Right atrium auricular region (tissue), 2 donors: ENCODE measurements around the gene IRF8. TPM values are rescaled to one million over a fixed set of nuclear protein-coding genes. Genes with fewer than 3 reads are reported as not detected.

ENCODE experiments used
- DNase-seq: peaks from one replicate; pipeline ENCODE4 v3.0.0-alpha.2; 2019; ENCODE audit warnings: low spot score
- H3K27ac ChIP-seq, 2 donors: fragments of 200-600 bp; sonication (generic); 1 replicate in 1 of 2; 2 replicates in 1 of 2; pipeline ENCODE4 v1.5.1; 2016 to 2019
- H3K27me3 ChIP-seq, 2 donors: fragments of 200-600 bp; sonication (generic); one replicate each; pipeline versions ENCODE4 v1.5.1 to v1.6.0; 2017 to 2019
- H3K36me3 ChIP-seq: fragments of 200-600 bp; sonication (generic); one replicate; pipeline ENCODE4 v1.5.1; 2016
- H3K4me1 ChIP-seq, 2 donors: fragments of 200-600 bp; sonication (generic); one replicate each; pipeline versions ENCODE4 v1.5.1 to v1.6.0; 2017 to 2019
- H3K4me3 ChIP-seq, 2 donors: fragments of 200-600 bp; sonication (generic); 1 replicate in 1 of 2; 2 replicates in 1 of 2; pipeline ENCODE4 v1.5.1; 2017 to 2019; ENCODE audit warnings: mild to moderate bottlenecking in 1 of 2, moderate library complexity in 1 of 2
- H3K9me3 ChIP-seq, 2 donors: fragments of 200-600 bp; sonication (generic); one replicate each; pipeline ENCODE4 v1.5.1; 2019
- total RNA-seq, 2 donors: library from RNA; depleted of rRNA; stranded (reverse); fragments of >200 nt; gene quantifications; one replicate each; pipeline ENCODE4 v1.1.0, GENCODE V29; 2016
- TF ChIP-seq, protein P1 (sequence below), 2 donors: fragments of 200-600 bp; sonication (generic); IDR thresholded peaks; one replicate each; pipeline ENCODE4 v1.5.1; 2019; ENCODE audit warnings: antibody characterized with exemption in 2 of 2

The IRF8 gene
- total RNA-seq, 2 donors from 2014 or later = 2.2 to 10.6 TPM

DNA sequence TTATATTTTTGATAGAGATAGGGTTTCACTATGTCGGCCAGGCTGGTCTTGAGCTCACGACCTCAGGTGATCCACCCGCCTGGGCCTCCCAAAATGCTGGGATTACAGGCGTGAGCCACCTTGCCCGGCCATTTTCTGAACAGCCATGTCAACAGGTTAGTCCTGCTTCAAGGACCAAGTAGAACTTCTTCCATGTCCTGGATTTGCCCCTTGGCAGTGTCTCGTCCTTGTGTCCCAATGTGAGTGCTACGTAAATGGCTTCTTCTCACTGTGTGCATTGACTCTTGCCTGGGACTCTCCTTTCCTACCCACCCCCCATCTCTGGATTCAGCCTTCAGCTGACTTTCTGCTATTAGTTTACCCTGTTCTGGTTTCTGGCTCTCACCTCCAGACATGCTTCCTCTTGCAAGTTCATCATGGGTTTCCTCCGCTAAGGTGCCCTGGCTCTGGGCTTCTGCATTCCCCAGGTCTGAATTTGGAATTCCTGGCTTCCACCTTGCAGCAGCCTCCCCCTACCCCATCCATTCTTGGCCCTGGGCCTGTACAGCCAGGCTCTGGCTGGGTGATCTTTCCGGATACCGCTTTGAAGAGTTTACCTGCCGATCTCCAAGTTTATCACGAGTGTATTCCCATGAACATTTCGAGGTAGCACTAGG lies 14.0 kb upstream of the IRF8 start:
- no peaks in the 10 kb centered on the region for H3K4me1 ChIP-seq
- no peaks in the 10 kb centered on the region for H3K27me3 ChIP-seq
- H3K36me3 ChIP-seq = no peaks in the 10 kb centered on the region

DNA sequence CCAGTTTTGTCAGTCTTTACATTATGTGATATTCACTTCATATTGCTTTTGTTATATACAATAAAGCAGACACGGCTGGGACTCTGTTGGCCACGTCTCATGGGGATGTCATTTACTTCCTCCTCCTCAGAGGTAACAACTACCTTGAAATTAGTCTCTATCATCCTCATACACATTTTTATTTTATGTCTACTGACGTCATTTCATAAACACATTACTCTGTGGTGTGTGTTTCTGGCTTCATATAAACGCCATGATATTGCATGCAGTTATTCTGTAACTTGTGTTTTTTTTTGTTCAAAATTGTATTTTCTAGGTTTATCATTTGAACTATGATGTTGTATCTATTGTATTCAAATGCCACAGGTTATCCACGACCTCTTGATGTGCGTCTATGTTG lies 13.4 kb upstream of the IRF8 start:
- no peak overlapping the region for H3K4me3 ChIP-seq
- TF ChIP-seq, protein P1, sequence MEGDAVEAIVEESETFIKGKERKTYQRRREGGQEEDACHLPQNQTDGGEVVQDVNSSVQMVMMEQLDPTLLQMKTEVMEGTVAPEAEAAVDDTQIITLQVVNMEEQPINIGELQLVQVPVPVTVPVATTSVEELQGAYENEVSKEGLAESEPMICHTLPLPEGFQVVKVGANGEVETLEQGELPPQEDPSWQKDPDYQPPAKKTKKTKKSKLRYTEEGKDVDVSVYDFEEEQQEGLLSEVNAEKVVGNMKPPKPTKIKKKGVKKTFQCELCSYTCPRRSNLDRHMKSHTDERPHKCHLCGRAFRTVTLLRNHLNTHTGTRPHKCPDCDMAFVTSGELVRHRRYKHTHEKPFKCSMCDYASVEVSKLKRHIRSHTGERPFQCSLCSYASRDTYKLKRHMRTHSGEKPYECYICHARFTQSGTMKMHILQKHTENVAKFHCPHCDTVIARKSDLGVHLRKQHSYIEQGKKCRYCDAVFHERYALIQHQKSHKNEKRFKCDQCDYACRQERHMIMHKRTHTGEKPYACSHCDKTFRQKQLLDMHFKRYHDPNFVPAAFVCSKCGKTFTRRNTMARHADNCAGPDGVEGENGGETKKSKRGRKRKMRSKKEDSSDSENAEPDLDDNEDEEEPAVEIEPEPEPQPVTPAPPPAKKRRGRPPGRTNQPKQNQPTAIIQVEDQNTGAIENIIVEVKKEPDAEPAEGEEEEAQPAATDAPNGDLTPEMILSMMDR (IDR thresholded peaks at IDR 0.05) = no peak
- no peaks in the 10 kb centered on the region for H3K4me1 ChIP-seq
- H3K27me3 ChIP-seq = no peaks in the 10 kb centered on the region
- H3K9me3 ChIP-seq = no peaks in the 10 kb centered on the region
- DNase-seq = no peak
- no peak overlapping the region for H3K27ac ChIP-seq
- no peaks in the 10 kb centered on the region for H3K36me3 ChIP-seq

More for the DNA sequence above, 14.0 kb upstream of the IRF8 start:
- no peak overlapping the region for H3K4me3 ChIP-seq
- TF ChIP-seq, protein P1 (IDR thresholded peaks at IDR 0.05) = no peak
- no peak overlapping the region for H3K27ac ChIP-seq
- no peaks in the 10 kb centered on the region for H3K9me3 ChIP-seq
- no peak for DNase-seq

DNA sequence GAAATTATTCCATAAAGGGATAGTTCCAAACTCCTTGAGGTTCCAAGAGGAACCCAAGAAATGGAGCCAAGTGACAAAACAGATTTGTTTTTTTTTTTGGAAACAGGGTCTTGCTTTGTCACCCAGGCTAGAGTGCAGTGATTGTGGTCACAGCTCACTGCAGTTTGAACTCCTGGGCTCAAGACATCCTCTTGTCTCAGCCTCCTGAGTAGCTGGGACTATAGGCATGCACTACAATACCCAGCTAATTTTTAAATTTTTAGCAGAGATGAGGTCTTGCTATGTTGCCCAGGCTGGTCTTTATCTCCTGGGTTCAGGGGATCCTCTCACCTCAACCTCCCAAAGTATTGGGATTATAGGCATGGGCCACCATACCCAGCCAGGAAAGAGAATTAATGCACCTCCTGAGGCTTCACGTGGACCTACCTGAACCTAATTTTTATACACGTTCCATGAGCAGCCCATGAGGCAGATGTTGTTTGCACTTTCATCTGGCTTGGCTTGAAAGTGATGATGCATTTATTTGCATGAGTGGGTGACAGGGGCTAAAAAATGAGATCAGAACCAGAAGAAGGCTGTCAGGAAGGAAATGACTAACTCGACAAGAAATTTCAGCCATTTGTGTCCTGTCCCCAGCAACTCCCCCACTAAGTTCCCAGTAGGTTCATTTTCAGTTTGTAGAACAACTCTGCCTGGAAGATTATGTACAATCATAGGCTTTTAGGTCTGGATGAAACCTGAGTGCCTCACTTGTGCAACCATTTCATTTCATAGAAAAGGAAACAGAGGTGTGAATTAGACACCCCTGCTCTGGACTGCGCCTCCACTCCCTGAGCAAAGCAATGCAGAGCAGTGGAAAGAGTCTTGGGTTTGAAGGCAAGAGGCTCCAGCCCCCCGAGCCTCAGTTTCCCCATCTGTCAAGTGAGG lies 10.3 kb upstream of the IRF8 start:
- TF ChIP-seq, protein P1 (IDR thresholded peaks at IDR 0.05) = no peak
- Histone ChIP-seq H3K36me3 (no peaks in the 10 kb centered on the region), H3K9me3 (no peaks in the 10 kb centered on the region), H3K27me3 (no peaks in the 10 kb centered on the region), H3K4me3 (no peak overlapping the region), H3K27ac (no peak overlapping the region), H3K4me1 (no peaks in the 10 kb centered on the region)
- no peak for DNase-seq

DNA sequence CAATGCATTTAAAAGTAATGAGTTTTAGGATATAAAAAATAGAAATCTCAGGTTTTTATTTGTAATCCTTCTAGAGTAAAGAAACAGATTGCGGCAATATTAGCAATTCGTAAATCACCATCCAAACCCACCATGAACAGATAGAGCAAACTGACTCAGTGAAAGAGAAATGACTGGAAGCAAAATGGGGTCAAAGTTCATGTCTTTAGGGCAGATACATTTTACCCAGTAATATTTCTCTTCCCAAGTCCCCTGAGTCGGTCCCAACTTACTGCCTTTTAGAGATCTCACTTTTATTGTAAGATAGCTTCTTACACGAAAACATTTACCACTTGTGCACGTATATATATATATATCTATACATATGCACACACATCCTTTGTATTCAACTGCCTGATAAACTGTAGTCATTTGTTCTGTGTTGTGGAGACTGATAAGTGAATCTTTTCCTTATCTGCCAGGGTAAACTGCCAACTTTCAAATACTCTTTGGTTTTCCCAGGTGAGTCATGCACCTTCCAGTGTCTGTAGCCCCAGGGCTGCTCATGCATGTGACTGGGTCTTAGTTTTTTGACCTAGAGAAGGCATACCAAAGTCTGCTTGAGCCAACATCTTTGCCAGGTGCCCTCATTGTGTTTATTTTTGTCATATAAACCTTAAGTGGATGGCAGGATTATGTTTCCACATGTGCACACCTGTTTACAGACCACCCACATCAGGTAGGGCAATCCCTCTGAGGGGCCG lies 7.8 kb upstream of the IRF8 start:
- H3K4me1 ChIP-seq = no peaks in the 10 kb centered on the region
- H3K27me3 ChIP-seq = no peaks in the 10 kb centered on the region
- no peak overlapping the region for H3K4me3 ChIP-seq
- no peaks in the 10 kb centered on the region for H3K36me3 ChIP-seq
- no peak for DNase-seq
- no peaks in the 10 kb centered on the region for H3K9me3 ChIP-seq
- TF ChIP-seq, protein P1 (IDR thresholded peaks at IDR 0.05) = no peak
- H3K27ac ChIP-seq = no peak overlapping the region

DNA sequence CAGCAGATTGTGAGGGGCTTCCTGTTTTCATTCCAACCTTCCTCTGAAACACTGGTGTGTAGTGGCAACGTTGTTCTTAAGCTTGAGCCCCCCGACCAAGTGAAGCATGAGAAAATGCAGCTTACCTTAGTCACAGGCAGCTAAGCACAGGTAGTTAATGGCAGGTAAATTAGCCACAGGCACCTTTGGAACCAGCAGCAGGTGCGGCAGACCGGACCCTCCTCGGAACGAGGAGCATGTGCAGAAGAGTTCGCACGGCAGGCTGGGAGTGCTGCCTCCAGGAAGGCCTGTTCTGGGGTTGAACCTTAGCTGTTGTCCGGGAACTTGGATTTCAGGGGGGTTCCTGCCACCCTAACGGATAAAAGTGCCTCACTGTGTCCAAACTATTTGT lies 7.2 kb upstream of the IRF8 start:
- TF ChIP-seq, protein P1 (IDR thresholded peaks at IDR 0.05) = no peak
- Histone ChIP-seq H3K27ac (no peak overlapping the region), H3K36me3 (no peaks in the 10 kb centered on the region), H3K4me3 (no peak overlapping the region), H3K4me1 (no peaks in the 10 kb centered on the region), H3K27me3 (no peaks in the 10 kb centered on the region), H3K9me3 (no peaks in the 10 kb centered on the region)
- peak; percentile 21 for DNase-seq
